HCT116 (cell line): ENCODE results near the gene INPP5J. TPM values are rescaled to one million over a fixed set of nuclear protein-coding genes. Genes with fewer than 3 reads are reported as not detected.
A peak's percentile ranks its signal among the peaks of the same experiment; 100 is the strongest.

Source experiments
- ATAC-seq: fragments of 200-7000 bp; cut with Tn5 transposase; 2 replicates; pipeline ENCODE4 v1.9.1; 2020; ENCODE audit warnings: mild to moderate bottlenecking, moderate library complexity
- BruUV-seq: library from RNA; stranded (reverse); fragments of 400-500 nt; replicated peaks from 2 replicates; lab custom pipeline; 2021; lab: Mats Ljungman, UMichigan
- CTCF ChIA-PET: fragments of 300-600 bp; sonication (Branson Sonifier 250); formaldehyde crosslinking; loops from one replicate; lab custom pipeline; 2021; ENCODE audit warnings: antibody characterized with exemption; lab: Charles Lee
- POLR2A ChIA-PET: fragments of 300-600, 350-600 bp; sonication (Branson Sonifier 250); formaldehyde crosslinking; loops from one replicate; lab custom pipeline; 2021; ENCODE audit warnings: antibody characterized with exemption; lab: Charles Lee
- RAD21 ChIA-PET, 2 experiments: fragments of 300-600 bp; sonication (Branson Sonifier 250); formaldehyde crosslinking; loops; one replicate each; lab custom pipeline; 2023; ENCODE audit warnings: low total read pairs in 2 of 2; ENCODE audit not compliant: uncharacterized antibody in 2 of 2, unreplicated experiment in 2 of 2, low non-redundant PET in 1 of 2; lab: Charles Lee
- DNase-seq: peaks from one replicate; pipeline ENCODE4 v3.0.0-alpha.2; 2010; ENCODE audit warnings: low read depth, low spot score
- H2AFZ ChIP-seq: fragments of 200-600 bp; shearing (Covaris generic), sonication (generic); 2 replicates; pipeline ENCODE4 v1.6.1; 2017; ENCODE audit warnings: low read depth, mixed run types, mixed read lengths, antibody characterized with exemption, low read length; ENCODE audit not compliant: poor library complexity, severe bottlenecking
- H3K27ac ChIP-seq: 2 replicates; pipeline ENCODE4 v1.5.1; 2012; ENCODE audit warnings: low read depth, low read length
- H3K27me3 ChIP-seq: fragments of 200-600 bp; sonication (generic); 2 replicates; pipeline ENCODE4 v1.6.1; 2016; ENCODE audit warnings: mixed run types, low read length, mixed read lengths; ENCODE audit not compliant: insufficient read depth
- H3K36me3 ChIP-seq, 2 experiments: fragments of 200-500 bp in 1 of 2; fragments of 200-600 bp in 1 of 2; sonication (Bioruptor generic) in 1 of 2; sonication (generic) in 1 of 2; 2 replicates each; pipeline versions ENCODE4 v1.5.1 to v1.6.1; 2014 to 2016; ENCODE audit warnings: low read length in 2 of 2, inconsistent platforms in 1 of 2, mixed read lengths in 1 of 2, mixed run types in 1 of 2; ENCODE audit not compliant: insufficient read depth in 2 of 2, control insufficient read depth in 1 of 2
- H3K4me1 ChIP-seq, 2 experiments: fragments of 200-600 bp in 1 of 2; sonication (generic) in 1 of 2; 2 replicates each; pipeline versions ENCODE4 v1.5.1 to v1.6.1; 2012 to 2017; ENCODE audit warnings: low read length in 2 of 2, inconsistent platforms in 1 of 2, mild to moderate bottlenecking in 1 of 2, mixed read lengths in 1 of 2, mixed run types in 1 of 2, moderate library complexity in 1 of 2; ENCODE audit not compliant: insufficient read depth in 2 of 2, control insufficient read depth in 1 of 2
- H3K4me2 ChIP-seq: fragments of 200-600 bp; sonication (generic); 2 replicates; pipeline ENCODE4 v1.6.1; 2017; ENCODE audit warnings: mixed run types, low read length, mixed read lengths
- H3K4me3 ChIP-seq, 2 experiments: fragments of 200-600 bp in 1 of 2; sonication (generic) in 1 of 2; replicated peaks in 1 of 2; 2 replicates each; pipeline ENCODE4 v1.5.1; 2011 to 2016; ENCODE audit warnings: low read length in 2 of 2, control low read depth in 1 of 2, low read depth in 1 of 2, mild to moderate bottlenecking in 1 of 2, mixed read lengths in 1 of 2, mixed run types in 1 of 2
- H3K79me2 ChIP-seq: fragments of 200-600 bp; sonication (generic); 2 replicates; pipeline ENCODE4 v1.6.1; 2017; ENCODE audit warnings: mild to moderate bottlenecking, mixed run types, low read length, moderate library complexity, mixed read lengths; ENCODE audit not compliant: insufficient read depth
- H3K9ac ChIP-seq: fragments of 200-600 bp; sonication (generic); 2 replicates; pipeline ENCODE4 v1.6.1; 2016; ENCODE audit warnings: low read length, mixed read lengths
- H3K9me2 ChIP-seq: fragments of 200-600 bp; sonication (generic), shearing (Covaris generic); 2 replicates; pipeline ENCODE4 v1.6.1; 2017; ENCODE audit warnings: mixed run types, mild to moderate bottlenecking, moderate library complexity; ENCODE audit not compliant: insufficient read depth
- H3K9me3 ChIP-seq, 2 experiments: fragments of 200-500 bp in 1 of 2; fragments of 200-600 bp in 1 of 2; sonication (Bioruptor generic) in 1 of 2; sonication (generic) in 1 of 2; 2 replicates each; pipeline ENCODE4 v1.6.1; 2014 to 2017; ENCODE audit warnings: low read length in 2 of 2, mixed read lengths in 2 of 2, inconsistent platforms in 1 of 2, low read depth in 1 of 2, mild to moderate bottlenecking in 1 of 2, mixed run types in 1 of 2, moderate library complexity in 1 of 2; ENCODE audit not compliant: control insufficient read depth in 1 of 2, insufficient read depth in 1 of 2
- H4K20me1 ChIP-seq: fragments of 200-600 bp; sonication (generic), shearing (Covaris generic); 2 replicates; pipeline ENCODE4 v1.6.1; 2017; ENCODE audit warnings: mixed run types, mild to moderate bottlenecking, moderate library complexity; ENCODE audit not compliant: insufficient read depth
- ATF3 ChIP-seq: IDR thresholded peaks from 2 replicates; pipeline ENCODE4 v1.6.1; 2012
- CBX3 ChIP-seq: IDR thresholded peaks from 2 replicates; pipeline ENCODE4 v1.6.1; 2012; ENCODE audit warnings: low read depth
- CTCF ChIP-seq, 3 experiments: fragments of 200-600 bp in 1 of 3; sonication (generic) in 1 of 3; IDR thresholded peaks in 2 of 3; conservative IDR thresholded peaks in 1 of 3; 2 replicates each; pipeline ENCODE4 v1.5.1; 2012 to 2017; ENCODE audit warnings: low read depth in 2 of 3, low read length in 2 of 3, antibody characterized with exemption in 1 of 3, borderline replicate concordance in 1 of 3, control low read depth in 1 of 3, mild to moderate bottlenecking in 1 of 3, mixed read lengths in 1 of 3, mixed run types in 1 of 3, moderate library complexity in 1 of 3; ENCODE audit not compliant: insufficient read depth in 1 of 3
- ELF1 ChIP-seq: IDR thresholded peaks from 2 replicates; pipeline ENCODE4 v1.6.1; 2012; ENCODE audit warnings: low read depth, borderline replicate concordance
- EZH2 ChIP-seq: fragments of 200-600 bp; sonication (generic); IDR thresholded peaks from 2 replicates; pipeline ENCODE4 v1.6.1; 2017; ENCODE audit warnings: antibody characterized with exemption, mixed run types
- FOSL1 ChIP-seq: IDR thresholded peaks from 2 replicates; pipeline ENCODE4 v1.6.1; 2012; ENCODE audit warnings: low read depth
- POLR2AphosphoS5 ChIP-seq: IDR thresholded peaks from 2 replicates; pipeline ENCODE4 v1.6.1; 2011; ENCODE audit warnings: mild to moderate bottlenecking, low read depth, low read length, moderate library complexity
- REST ChIP-seq: IDR thresholded peaks from 2 replicates; pipeline ENCODE4 v1.6.1; 2012; ENCODE audit warnings: low read depth
- SP1 ChIP-seq: IDR thresholded peaks from 2 replicates; pipeline ENCODE4 v1.6.1; 2012; ENCODE audit warnings: low read depth
- SRF ChIP-seq: IDR thresholded peaks from 2 replicates; pipeline ENCODE4 v1.6.1; 2012; ENCODE audit warnings: low read depth
- YY1 ChIP-seq: IDR thresholded peaks from 2 replicates; pipeline ENCODE4 v1.6.1; 2011; ENCODE audit warnings: low read length, low read depth, moderate library complexity, mild to moderate bottlenecking; ENCODE audit not compliant: insufficient replicate concordance; ENCODE audit errors: extremely low read depth
- ZBTB33 ChIP-seq: IDR thresholded peaks from 2 replicates; pipeline ENCODE4 v1.6.1; 2011; ENCODE audit warnings: mild to moderate bottlenecking, low read length, moderate library complexity; ENCODE audit not compliant: insufficient replicate concordance; ENCODE audit errors: extremely low read depth
- intact Hi-C: fragments of 100-400 bp; cut with micrococcal nuclease; formaldehyde crosslinking; loops from 2 replicates; pipeline ENCODE4 v1.10.0; 2022
- total RNA-seq: library from RNA; stranded (reverse); gene quantifications from one replicate; pipeline ENCODE4 v1.2.1, GENCODE V29; 2021; ENCODE audit not compliant: unreplicated experiment

Gene INPP5J
- total RNA-seq, 1 experiment from 2014 or later, result 8.9 TPM

GRCh38 chr22:31105282-31105929 lies 17.4 kb upstream of the INPP5J start:
- CTCF ChIA-PET, result no interaction called here
- POLR2A ChIA-PET, result interaction anchor here (0.6 kb wide), 1 partner anchor 440 kb away, joined by 3 read pairs; no protein-coding TSS in a partner anchor
- DNase-seq (no peak), ATAC-seq (no peak)
- intact Hi-C loops, result no loop called here
- H3K4me3 ChIP-seq, result no peak overlapping the region
- no peaks in the 10 kb centered on the region for H4K20me1 ChIP-seq
- TF ChIP-seq ZBTB33 (no peak), CBX3 (no peak), SRF (no peak), EZH2 (no peak), POLR2AphosphoS5 (no peak), ELF1 (no peak), SP1 (no peak), ATF3 (no peak), FOSL1 (no peak), YY1 (no peak), CTCF (IDR thresholded peaks at IDR 0.05 in 2 of 3, conservative IDR thresholded peaks at IDR 0.05 in 1 of 3; ENCODE audit: borderline replicate concordance in 1 of 3, insufficient read depth in 1 of 3, low read depth in 2 of 3, low read length in 2 of 3) (no peak), REST (no peak)
- no peak overlapping the region for H2AFZ ChIP-seq
- peaks cover 2 to 15% of the 10 kb centered on the region in 2 experiments; a peak in 2 of 4 replicates for H3K36me3 ChIP-seq
- H3K9me2 ChIP-seq, result no peaks in the 10 kb centered on the region
- no peaks in the 10 kb centered on the region for H3K27me3 ChIP-seq
- H3K4me1 ChIP-seq, result peaks cover 14 to 32% of the 10 kb centered on the region in 2 experiments; a peak in 3 of 4 replicates
- H3K79me2 ChIP-seq, result no peaks in the 10 kb centered on the region; the same call in 1 of the 2 replicates
- peak overlapping the region; percentile 99; the same call in 1 of the 2 replicates for H3K4me2 ChIP-seq
- H3K9ac ChIP-seq, result no peak overlapping the region
- RAD21 ChIA-PET, result no interaction called here
- BruUV-seq, result no TSS peak
- no peaks in the 10 kb centered on the region for H3K9me3 ChIP-seq
- H3K27ac ChIP-seq, result 0 out of 2 replicates have a peak overlapping the region, but pooled peaks have one; percentile 75
